ES-I3 (cell line): ENCODE measurements around the gene ZDHHC14.

Experiments
- H3K36me3 ChIP-seq: 2 replicates; pipeline ENCODE4 v1.6.1; 2013; ENCODE audit warnings: mild to moderate bottlenecking, low read length, control low read depth, moderate library complexity; ENCODE audit not compliant: insufficient read depth
- H3K4me1 ChIP-seq: 2 replicates; pipeline ENCODE4 v1.6.1; 2013; ENCODE audit warnings: mild to moderate bottlenecking, control low read depth, low read length; ENCODE audit not compliant: insufficient read depth
- H3K9ac ChIP-seq: 2 replicates; pipeline ENCODE4 v1.6.1; 2013; ENCODE audit warnings: low read depth, mild to moderate bottlenecking, low read length, moderate library complexity
- H3K9me3 ChIP-seq: 2 replicates; pipeline ENCODE4 v1.6.1; 2013; ENCODE audit warnings: mild to moderate bottlenecking, low read length, moderate library complexity; ENCODE audit not compliant: control insufficient read depth, insufficient read depth

The ZDHHC14 gene

DNA sequence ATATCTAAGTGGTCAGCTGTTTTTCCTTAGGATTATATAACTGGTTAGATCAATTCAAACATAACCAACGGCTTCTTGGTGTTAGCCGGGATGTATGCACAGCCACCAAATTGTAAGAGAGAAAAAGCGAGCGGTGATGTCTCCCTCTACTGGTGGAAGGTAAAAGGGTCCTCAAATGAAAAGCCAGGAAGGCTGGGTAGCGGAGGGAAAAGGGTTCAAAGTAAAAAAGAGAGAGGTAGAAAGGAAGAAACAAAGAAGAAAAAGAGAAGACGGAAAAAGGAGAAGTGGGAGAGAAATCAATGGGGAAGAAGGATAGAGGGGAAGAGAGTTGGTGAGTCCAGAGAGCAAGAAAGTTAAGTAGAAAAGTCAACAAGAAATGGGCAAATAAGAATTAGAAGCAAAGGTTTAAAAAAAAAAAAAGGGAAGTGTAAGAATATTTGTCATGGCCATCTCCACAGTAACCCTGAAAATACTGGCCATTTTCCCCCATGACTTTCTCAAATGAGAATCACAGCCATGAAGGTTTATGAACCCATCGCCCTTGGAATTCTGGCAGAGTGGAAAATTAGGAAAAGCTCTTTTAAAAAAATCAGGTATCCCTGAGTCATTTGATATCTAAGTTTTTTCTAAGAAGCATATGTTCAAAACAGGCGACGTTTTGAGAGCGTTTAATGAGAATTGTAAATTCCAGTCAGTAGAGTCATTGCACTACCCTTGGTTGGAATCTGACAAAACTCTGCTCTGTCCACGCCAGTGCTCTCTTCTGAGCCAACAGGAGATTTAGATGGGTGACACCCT, 286.4 kb downstream of the ZDHHC14 start:
- Histone ChIP-seq H3K4me1 (peaks cover 30% of the 10 kb centered on the region), H3K9ac (no peak overlapping the region), H3K36me3 (no peaks in the 10 kb centered on the region), H3K9me3 (no peaks in the 10 kb centered on the region)

DNA sequence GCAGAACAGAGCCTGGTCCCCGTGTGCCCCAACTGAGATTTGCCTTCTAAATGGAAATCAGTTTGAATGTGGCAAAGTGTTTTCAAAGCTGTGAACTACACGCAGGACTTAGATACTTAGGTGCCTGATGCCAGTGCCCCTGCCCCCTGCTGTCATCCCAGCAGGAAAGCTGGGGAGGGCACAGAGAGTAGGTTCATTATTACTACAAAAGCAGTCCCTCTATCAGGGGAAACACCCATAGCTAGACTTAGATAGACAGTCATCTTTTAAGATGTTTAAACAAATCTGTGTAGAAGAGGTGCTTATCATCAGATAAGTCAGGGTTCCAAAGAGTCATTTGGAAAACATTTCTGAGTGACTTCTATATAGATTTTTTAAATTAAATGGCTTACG, 287.0 kb downstream of the ZDHHC14 start:
- Histone ChIP-seq H3K4me1 (peaks cover 30% of the 10 kb centered on the region), H3K9ac (no peak overlapping the region), H3K36me3 (no peaks in the 10 kb centered on the region), H3K9me3 (no peaks in the 10 kb centered on the region)

DNA sequence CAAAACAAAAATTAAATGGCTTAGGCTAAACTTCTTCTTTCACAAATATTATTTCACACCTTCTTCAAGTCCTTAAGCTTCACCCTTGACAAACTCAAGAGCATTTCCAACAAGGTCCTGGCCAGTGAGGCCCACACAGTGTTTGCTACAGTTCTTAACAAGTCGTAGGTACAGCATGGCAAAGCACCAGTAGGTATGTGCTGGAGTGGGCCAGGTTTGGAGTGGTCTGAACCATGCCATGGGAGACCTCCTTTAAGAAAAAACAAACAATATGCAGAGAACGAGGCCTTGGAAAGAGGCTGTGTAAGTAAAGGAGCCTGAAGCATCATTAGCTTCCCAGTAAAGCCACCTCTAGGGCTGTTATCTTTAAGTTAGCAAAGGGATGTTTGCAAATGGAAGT, 287.7 kb downstream of the ZDHHC14 start:
- Histone ChIP-seq H3K9ac (no peak overlapping the region), H3K36me3 (no peaks in the 10 kb centered on the region), H3K4me1 (peaks cover 30% of the 10 kb centered on the region), H3K9me3 (no peaks in the 10 kb centered on the region)

DNA sequence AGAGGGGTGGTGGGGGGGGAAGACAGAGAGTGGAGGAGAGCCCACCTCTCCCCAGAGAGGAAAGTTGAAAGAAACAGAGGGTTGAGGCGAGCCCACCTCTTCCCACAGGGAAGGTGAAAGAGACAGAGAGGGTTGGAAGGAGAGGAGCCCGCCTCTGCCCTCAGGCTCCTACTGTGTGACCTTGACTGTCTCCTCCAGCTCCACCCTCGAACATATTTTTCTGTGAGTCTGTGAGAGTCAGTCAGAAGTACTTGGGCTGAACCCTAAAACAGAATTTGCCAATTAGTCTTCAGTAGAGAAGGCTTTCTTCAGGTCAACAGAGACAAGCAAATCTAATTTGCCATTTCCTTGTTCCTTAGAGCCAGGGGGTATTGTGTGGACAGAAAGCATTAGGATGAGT, 288.3 kb downstream of the ZDHHC14 start:
- no peak overlapping the region for H3K9ac ChIP-seq
- H3K36me3 ChIP-seq: no peaks in the 10 kb centered on the region
- H3K9me3 ChIP-seq: no peaks in the 10 kb centered on the region
- H3K4me1 ChIP-seq: peaks cover 30% of the 10 kb centered on the region

DNA sequence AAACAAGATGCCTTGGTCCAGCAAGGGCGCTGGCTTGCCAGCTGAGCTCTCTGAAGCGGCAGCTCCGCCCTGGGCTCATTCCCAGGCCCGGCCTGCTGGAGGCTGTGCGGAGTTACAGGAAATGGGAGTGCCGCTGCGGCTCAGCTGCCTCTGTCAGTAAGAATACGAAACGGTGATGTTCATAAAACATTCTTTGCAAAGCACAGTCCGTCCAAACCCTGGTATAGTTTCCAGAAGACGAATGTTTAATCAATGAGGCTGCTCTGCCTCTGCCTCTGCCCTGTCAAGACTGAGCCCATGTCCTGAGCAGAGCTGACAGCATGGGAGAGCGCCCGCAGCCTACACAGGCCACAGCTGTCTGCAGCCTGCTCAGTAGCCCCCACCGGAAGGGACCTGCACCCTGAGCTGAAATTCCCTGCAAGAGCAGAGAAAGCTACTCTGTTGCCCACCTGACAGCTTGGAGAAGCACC, 288.8 kb downstream of the ZDHHC14 start:
- Histone ChIP-seq H3K36me3 (no peaks in the 10 kb centered on the region), H3K9me3 (no peaks in the 10 kb centered on the region), H3K4me1 (peaks cover 30% of the 10 kb centered on the region), H3K9ac (no peak overlapping the region)

DNA sequence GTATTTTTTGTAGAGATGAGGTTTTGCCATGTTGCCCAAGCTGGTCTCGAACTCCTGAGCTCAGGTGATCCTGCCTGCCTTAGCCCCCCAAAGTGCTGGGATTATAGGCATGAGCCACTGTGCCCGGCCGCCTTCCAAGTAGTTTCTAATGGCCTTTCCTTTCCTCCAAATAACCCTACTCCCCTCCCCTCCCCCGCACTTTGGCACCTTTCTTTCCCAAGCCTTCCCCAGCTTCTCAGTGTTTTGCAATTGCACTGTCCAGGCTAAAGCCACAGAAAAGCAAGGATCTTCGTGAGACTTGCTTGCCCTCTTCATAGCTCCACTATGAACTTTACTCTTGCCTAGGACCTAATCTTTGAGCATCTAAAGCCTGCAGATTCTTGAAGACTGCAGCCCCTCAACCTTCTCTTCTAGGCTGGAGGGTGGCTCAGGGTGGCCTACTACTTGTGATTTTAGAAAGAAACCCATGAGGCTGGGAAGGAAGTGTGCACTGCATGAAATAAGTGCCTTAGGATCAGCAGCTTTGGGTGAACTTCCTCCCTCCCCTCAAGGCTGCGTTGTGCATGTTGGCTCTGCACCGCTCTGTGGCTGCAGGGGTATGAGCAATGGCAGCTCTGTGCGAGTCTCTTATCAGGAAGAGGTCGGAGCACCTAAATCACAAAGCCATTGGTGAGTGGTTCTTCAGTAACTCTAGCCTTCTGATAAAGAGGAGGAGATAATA, 289.6 kb downstream of the ZDHHC14 start:
- H3K36me3 ChIP-seq: no peaks in the 10 kb centered on the region
- peaks cover 30% of the 10 kb centered on the region for H3K4me1 ChIP-seq
- no peak overlapping the region for H3K9ac ChIP-seq
- H3K9me3 ChIP-seq: no peaks in the 10 kb centered on the region

DNA sequence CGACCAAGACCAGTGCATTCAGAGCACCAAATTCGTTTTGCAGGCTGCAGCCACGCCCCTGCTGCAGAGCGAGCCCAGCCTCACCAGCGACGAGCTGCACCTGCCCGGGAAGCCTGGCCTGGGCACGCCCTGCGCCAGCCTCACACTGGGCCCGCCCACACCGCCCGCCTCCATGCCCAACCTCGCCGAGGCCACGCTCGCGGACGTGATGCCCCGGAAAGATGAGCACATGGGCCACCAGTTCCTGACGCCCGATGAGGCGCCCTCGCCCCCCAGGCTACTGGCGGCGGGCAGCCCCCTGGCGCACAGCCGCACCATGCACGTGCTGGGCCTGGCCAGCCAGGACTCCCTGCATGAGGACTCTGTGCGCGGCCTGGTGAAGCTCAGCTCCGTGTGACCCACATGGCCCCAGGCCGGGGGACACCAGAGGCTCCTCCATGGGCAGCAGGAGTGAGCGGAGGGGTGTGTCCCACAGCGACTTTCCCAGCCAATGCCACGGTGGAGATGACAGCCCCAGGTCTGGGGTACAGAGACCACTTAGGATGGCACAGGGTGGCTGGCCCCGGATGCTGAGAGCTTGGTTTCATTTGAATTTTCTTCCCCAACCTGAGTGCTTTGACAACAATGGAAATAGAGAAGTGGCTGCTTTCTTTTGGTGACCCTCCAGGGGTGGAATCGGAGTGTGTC, 291.9 kb downstream of the ZDHHC14 start:
- Histone ChIP-seq H3K9ac (no peak overlapping the region), H3K36me3 (no peaks in the 10 kb centered on the region), H3K4me1 (peaks cover 24% of the 10 kb centered on the region; the same call in 1 of the 2 replicates), H3K9me3 (no peaks in the 10 kb centered on the region)

DNA sequence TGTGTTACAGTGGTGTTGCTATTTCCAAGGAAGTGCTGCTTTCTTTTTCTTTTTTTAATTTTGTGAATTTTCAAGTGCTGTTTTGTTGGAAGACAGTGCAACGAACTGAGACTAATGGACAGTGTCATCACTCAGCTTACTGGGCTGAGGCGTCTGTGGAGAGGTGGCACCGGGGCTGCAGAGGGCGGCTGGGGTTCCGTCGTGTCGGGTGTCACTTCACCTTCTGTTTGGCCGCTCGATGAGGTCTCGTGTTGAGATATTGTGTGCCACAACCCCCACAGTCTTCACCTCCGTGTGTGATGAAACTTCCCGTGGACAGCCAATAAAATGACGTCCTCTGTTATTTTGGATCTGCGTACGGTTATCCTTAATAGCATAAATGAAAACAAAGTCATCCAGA, 292.6 kb downstream of the ZDHHC14 start:
- H3K9me3 ChIP-seq: no peaks in the 10 kb centered on the region
- H3K4me1 ChIP-seq: peaks cover 23% of the 10 kb centered on the region; the same call in 1 of the 2 replicates
- no peak overlapping the region for H3K9ac ChIP-seq
- H3K36me3 ChIP-seq: no peaks in the 10 kb centered on the region

DNA sequence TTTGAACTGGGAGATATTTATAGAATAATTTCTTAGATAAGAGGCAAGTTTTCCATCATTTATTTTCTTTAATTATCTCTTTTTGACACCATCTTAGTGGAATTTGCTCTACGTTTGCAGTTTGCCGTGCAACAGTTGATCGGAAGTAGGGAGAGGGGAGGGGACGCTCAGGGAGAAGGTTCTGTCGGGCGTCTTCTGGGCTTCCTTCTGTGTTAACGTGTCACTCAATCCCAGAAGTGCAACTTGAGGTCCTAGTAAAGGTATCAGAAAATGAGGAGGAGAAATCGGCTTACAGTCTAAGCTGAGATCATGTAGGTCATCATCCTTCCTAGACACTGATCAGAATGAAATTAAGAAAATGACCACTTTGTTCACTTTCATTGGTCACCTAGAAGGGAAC, 293.1 kb downstream of the ZDHHC14 start:
- Histone ChIP-seq H3K9me3 (no peaks in the 10 kb centered on the region), H3K4me1 (peaks cover 19% of the 10 kb centered on the region; the same call in 1 of the 2 replicates), H3K36me3 (no peaks in the 10 kb centered on the region), H3K9ac (no peak overlapping the region)

DNA sequence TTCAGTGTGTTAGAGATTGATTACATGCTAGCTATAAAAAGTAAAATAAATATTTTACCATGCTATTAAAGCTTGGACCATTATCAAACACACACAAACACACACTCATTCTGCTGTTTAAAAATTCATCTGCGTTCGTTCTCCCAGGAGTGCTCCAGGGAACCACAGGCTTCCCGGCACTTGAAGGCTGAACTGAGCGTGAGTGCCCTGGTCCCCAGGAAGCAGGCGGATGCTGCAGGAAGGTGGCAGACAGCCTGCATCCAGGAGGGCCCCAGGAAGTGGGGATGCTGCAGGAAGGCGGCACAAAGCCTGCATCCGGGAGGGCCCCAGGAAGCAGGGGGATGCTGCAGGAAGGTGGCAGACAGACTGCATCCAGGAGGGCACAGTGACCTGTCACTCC, 294.8 kb downstream of the ZDHHC14 start:
- Histone ChIP-seq H3K4me1 (peaks cover 1% of the 10 kb centered on the region; the same call in 1 of the 2 replicates), H3K36me3 (no peaks in the 10 kb centered on the region), H3K9me3 (no peaks in the 10 kb centered on the region), H3K9ac (no peak overlapping the region)

DNA sequence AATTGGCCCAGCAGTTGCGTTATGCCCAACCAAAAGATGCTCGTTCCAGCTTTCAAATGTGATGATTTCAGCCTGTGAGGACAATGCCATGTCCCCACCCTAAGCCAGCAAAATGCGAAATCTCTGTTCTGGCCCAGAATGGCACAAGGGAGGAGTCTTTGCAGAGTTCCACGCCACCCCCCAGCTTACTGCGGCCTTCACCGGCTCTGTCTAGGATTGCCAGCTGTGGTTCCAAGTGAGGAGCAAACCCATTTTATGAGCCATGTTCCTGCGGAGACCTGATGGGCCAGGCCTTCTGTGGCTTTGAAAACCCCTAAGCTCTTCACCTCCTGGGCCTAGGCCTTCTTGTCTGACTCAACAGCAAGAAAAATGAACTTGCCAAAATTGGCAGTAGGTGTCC, 295.3 kb downstream of the ZDHHC14 start:
- H3K9ac ChIP-seq: no peak overlapping the region
- H3K36me3 ChIP-seq: no peaks in the 10 kb centered on the region
- no peaks in the 10 kb centered on the region for H3K9me3 ChIP-seq
- H3K4me1 ChIP-seq: no peaks in the 10 kb centered on the region

DNA sequence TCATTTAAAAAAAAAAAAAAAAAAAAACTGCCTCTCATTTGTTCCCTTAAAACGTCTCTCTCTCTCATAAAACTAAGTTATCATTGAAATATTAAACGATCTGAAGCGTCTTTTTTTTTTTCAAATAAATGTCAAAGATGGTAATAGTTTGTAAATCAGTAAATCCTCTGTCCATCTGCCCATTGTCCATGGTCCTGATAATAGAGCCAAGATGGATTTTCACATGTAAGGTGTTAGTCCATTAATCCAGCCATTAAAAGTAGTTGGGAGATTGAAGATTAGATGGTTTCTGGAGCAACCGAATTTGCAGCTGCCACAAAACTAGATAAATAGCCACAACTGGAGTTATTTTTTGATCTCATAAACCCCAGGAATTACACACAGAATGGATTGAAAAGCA, 296.2 kb downstream of the ZDHHC14 start:
- Histone ChIP-seq H3K9ac (no peak overlapping the region), H3K9me3 (no peaks in the 10 kb centered on the region), H3K4me1 (no peaks in the 10 kb centered on the region), H3K36me3 (no peaks in the 10 kb centered on the region)

DNA sequence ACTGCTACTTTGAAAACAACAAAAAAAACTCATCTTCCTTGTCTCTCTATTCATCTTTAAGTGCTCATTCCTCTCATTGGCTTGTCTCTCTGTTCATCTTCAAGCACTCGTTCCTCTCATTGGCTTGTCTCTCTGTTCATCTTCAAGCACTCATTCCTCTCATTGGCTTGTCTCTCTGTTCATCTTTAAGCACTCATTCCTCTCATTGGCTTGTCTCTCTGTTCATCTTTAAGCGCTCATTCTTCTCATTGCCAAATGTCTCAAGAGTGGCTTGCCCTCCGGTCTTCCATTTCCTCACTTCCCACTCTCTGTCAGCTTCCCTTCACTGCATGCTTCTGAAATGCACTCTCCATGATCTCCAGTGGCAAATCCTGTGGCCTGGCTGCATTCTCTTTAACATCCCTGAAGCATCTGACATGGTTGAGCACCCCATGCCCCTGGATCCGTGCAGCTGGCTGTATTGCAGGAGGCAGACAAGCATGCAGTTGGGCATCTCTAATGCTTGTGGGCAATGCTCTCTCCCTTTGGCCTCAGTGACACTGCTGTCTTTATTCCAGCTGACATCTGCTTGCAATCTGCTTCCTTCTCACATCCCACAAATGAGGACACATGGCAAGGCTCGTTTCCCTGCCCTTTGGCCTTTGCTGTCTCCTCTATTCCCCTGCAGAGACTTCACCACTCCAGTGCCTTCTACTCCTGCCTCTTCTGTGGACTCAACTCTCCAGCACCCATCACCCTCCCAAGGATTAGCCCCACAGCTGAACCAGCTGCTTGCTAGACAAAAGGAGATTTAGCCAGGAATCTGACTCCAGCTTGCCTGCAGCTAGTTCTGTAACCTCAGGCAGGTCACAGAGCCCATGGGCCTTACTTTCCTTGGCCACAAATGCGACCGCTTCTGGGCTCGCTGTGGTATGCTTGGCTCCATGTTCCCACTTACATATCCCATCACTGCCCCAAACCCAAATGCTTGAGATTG, 298.9 kb downstream of the ZDHHC14 start:
- H3K36me3 ChIP-seq: no peaks in the 10 kb centered on the region
- no peaks in the 10 kb centered on the region for H3K4me1 ChIP-seq
- no peak overlapping the region for H3K9ac ChIP-seq
- H3K9me3 ChIP-seq: no peaks in the 10 kb centered on the region
